ENCODE results near the gene MVK.

DNA sequence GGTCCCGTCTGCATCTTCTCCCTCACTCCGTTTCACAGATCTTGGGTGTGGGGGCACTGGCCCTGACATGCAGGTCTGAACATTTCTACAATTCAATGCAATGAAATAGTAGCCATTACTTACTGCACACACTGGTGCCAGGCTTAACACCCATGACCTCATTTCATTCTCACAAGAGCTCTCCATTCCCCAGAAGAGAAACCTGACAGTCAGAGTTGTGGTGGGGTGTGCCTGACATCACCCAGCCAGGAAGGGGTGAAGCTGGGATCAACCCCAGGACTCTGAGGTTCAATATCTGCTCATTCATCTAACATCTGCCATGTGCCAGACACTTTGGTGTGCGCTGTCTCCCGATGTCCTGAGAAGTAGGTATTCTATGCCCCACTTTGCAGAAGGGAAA is 34.7 kb downstream of the MVK start:
- TF ChIP-seq CTCF (IDR thresholded peaks at IDR 0.05) (no peak), POLR2A (IDR thresholded peaks at IDR 0.05) (no peak)

Data from adrenal gland (tissue), 5 donors.